Astrocyte (in vitro differentiated cells and primary cell): ENCODE data around the gene KLHL11. TPM values are rescaled to one million over a fixed set of nuclear protein-coding genes. Genes with fewer than 3 reads are reported as not detected.

Experiments
- DNase-seq: peaks from one replicate; pipeline ENCODE4 v3.0.0-alpha.2; 2010; ENCODE audit warnings: low read depth
- FAIRE-seq: peaks from 2 replicates; lab custom pipeline; 2011; peaks lifted over from hg19 to GRCh38; lab: Jason Lieb, UNC
- H2AFZ ChIP-seq: 2 replicates; pipeline ENCODE4 v1.6.0; 2012; ENCODE audit warnings: low read depth, low read length, inconsistent platforms
- H3K27ac ChIP-seq: 2 replicates; pipeline ENCODE4 v1.5.1; 2011; ENCODE audit warnings: low read depth, low read length, inconsistent platforms
- H3K27me3 ChIP-seq: 2 replicates; pipeline ENCODE4 v1.6.0; 2011; ENCODE audit warnings: low read length, inconsistent platforms; ENCODE audit not compliant: insufficient read depth
- H3K36me3 ChIP-seq: 2 replicates; pipeline ENCODE4 v1.5.1; 2011; ENCODE audit warnings: low read length, inconsistent platforms; ENCODE audit not compliant: insufficient read depth
- H3K4me1 ChIP-seq: 2 replicates; pipeline ENCODE4 v1.5.1; 2011; ENCODE audit warnings: low read length, inconsistent platforms; ENCODE audit not compliant: insufficient read depth
- H3K4me2 ChIP-seq: 2 replicates; pipeline ENCODE4 v1.6.0; 2012; ENCODE audit warnings: low read length, inconsistent platforms
- H3K4me3 ChIP-seq: 2 replicates; pipeline ENCODE4 v1.5.1; 2011; ENCODE audit warnings: low read depth, mild to moderate bottlenecking, low read length, inconsistent platforms; ENCODE audit not compliant: insufficient read depth
- H3K79me2 ChIP-seq: 2 replicates; pipeline ENCODE4 v1.6.0; 2012; ENCODE audit warnings: mild to moderate bottlenecking, low read length, inconsistent platforms; ENCODE audit not compliant: insufficient read depth
- H3K9ac ChIP-seq: 2 replicates; pipeline ENCODE4 v1.6.0; 2012; ENCODE audit warnings: mild to moderate bottlenecking, low read length, inconsistent platforms
- H3K9me3 ChIP-seq: 2 replicates; pipeline ENCODE4 v1.5.1; 2012; ENCODE audit warnings: low read depth, mild to moderate bottlenecking, low read length, inconsistent platforms; ENCODE audit not compliant: insufficient read depth
- H4K20me1 ChIP-seq: 2 replicates; pipeline ENCODE4 v1.6.0; 2012; ENCODE audit warnings: low read length, inconsistent platforms; ENCODE audit not compliant: insufficient read depth
- H3K27ac Mint-ChIP-seq: one replicate; pipeline ENCODE4 v1.8.0; 2021; ENCODE audit warnings: mild to moderate bottlenecking, mixed read lengths; ENCODE audit not compliant: unreplicated experiment
- H3K27me3 Mint-ChIP-seq: one replicate; pipeline ENCODE4 v1.8.0; 2021; ENCODE audit warnings: low read depth, mixed read lengths; ENCODE audit not compliant: unreplicated experiment
- H3K36me3 Mint-ChIP-seq: one replicate; pipeline ENCODE4 v1.8.0; 2021; ENCODE audit warnings: low read depth, mixed read lengths; ENCODE audit not compliant: unreplicated experiment
- H3K4me1 Mint-ChIP-seq: one replicate; pipeline ENCODE4 v1.8.0; 2021; ENCODE audit warnings: low read depth, mixed read lengths; ENCODE audit not compliant: unreplicated experiment
- H3K4me3 Mint-ChIP-seq: one replicate; pipeline ENCODE4 v1.8.0; 2021; ENCODE audit warnings: mild to moderate bottlenecking, moderate library complexity, mixed read lengths; ENCODE audit not compliant: unreplicated experiment
- H3K9me3 Mint-ChIP-seq: one replicate; pipeline ENCODE4 v1.8.0; 2021; ENCODE audit warnings: mild to moderate bottlenecking, mixed read lengths; ENCODE audit not compliant: unreplicated experiment
- EZH2 ChIP-seq: IDR thresholded peaks from 2 replicates; pipeline ENCODE4 v1.6.1; 2012; ENCODE audit warnings: mild to moderate bottlenecking, low read length, inconsistent platforms; ENCODE audit not compliant: insufficient read depth
- total RNA-seq: library from RNA; stranded (reverse); gene quantifications from 2 replicates; pipeline ENCODE4 v1.2.1, GENCODE V29; 2021
- TF ChIP-seq, protein P1 (sequence below): IDR thresholded peaks from 2 replicates; pipeline ENCODE4 v1.5.1; 2011; ENCODE audit warnings: low read depth, mild to moderate bottlenecking, inconsistent platforms, low read length, moderate library complexity; ENCODE audit not compliant: insufficient read depth

KLHL11 gene
- total RNA-seq, 1 donor from 2014 or later: 12.8 TPM

DNA sequence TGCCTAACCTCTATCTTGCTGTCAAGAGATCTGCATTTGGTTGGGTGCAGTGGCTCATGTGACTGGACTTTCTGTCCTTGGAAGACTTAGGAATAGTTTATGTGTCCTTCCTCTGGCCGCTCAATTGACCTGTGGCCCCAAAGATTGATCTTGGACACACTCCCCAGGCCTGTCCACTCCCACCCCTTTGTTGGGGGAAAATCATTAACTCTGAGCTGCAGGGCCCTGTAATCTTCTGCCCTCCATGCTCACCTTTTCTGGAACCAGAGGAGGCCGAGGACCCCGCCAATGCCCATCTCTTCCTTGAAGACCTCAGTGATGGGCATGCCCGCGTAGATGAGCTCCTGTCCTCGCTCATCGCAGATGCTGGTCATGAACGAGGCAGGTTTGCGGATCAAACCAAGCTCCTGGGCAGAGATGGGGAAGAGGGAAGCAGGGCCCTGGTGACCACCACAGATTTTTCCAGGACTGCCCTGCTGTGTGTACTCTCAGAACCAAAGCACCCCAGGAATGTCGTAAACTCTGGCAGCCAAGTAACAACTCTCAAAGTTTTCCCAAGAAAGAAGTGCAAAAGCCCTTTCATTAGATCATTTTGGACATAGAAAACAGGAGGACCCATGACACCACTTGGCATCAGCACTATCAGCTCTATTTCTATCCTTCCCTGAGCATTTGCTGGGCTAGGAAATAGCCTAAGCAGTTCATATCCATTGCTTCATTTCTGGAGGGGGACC is 8.5 kb upstream of the KLHL11 start:
- no peak overlapping the region for H3K27ac Mint-ChIP-seq
- peaks cover 67% of the 10 kb centered on the region for H3K36me3 ChIP-seq
- FAIRE-seq: no peak

GRCh38 chr17:41871789-41872188 is 6.6 kb upstream of the KLHL11 start:
- no peak overlapping the region for H2AFZ ChIP-seq
- Mint-ChIP-seq H3K4me3 (peak overlapping the region; percentile 45), H3K27ac (no peak overlapping the region), H3K4me1 (no peaks in the 10 kb centered on the region), H3K9me3 (no peaks in the 10 kb centered on the region), H3K36me3 (peaks cover 23% of the 10 kb centered on the region), H3K27me3 (no peaks in the 10 kb centered on the region)
- no peak for DNase-seq
- no peak overlapping the region for H3K4me2 ChIP-seq
- no peak overlapping the region for H3K4me3 ChIP-seq
- peaks cover 58% of the 10 kb centered on the region for H4K20me1 ChIP-seq
- no peaks in the 10 kb centered on the region for H3K9me3 ChIP-seq
- H3K27me3 ChIP-seq: no peaks in the 10 kb centered on the region
- TF ChIP-seq, protein P1, sequence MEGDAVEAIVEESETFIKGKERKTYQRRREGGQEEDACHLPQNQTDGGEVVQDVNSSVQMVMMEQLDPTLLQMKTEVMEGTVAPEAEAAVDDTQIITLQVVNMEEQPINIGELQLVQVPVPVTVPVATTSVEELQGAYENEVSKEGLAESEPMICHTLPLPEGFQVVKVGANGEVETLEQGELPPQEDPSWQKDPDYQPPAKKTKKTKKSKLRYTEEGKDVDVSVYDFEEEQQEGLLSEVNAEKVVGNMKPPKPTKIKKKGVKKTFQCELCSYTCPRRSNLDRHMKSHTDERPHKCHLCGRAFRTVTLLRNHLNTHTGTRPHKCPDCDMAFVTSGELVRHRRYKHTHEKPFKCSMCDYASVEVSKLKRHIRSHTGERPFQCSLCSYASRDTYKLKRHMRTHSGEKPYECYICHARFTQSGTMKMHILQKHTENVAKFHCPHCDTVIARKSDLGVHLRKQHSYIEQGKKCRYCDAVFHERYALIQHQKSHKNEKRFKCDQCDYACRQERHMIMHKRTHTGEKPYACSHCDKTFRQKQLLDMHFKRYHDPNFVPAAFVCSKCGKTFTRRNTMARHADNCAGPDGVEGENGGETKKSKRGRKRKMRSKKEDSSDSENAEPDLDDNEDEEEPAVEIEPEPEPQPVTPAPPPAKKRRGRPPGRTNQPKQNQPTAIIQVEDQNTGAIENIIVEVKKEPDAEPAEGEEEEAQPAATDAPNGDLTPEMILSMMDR: no peak
- TF ChIP-seq EZH2: no peak
- no peaks in the 10 kb centered on the region for H3K4me1 ChIP-seq
- H3K36me3 ChIP-seq: peaks cover 65% of the 10 kb centered on the region
- no peak overlapping the region for H3K9ac ChIP-seq
- FAIRE-seq: no peak
- H3K27ac ChIP-seq: no peak overlapping the region
- peaks cover 4% of the 10 kb centered on the region for H3K79me2 ChIP-seq

More for the DNA sequence above, 8.5 kb upstream of the KLHL11 start:
- peaks cover 29% of the 10 kb centered on the region for H3K36me3 Mint-ChIP-seq
- H3K4me3 ChIP-seq: no peak overlapping the region
- no peak overlapping the region for H3K9ac ChIP-seq
- H3K27me3 ChIP-seq: no peaks in the 10 kb centered on the region
- H3K79me2 ChIP-seq: peaks cover 7% of the 10 kb centered on the region
- H3K9me3 Mint-ChIP-seq: no peaks in the 10 kb centered on the region
- H3K27me3 Mint-ChIP-seq: no peaks in the 10 kb centered on the region
- H3K4me2 ChIP-seq: no peak overlapping the region
- H3K4me3 Mint-ChIP-seq: peak overlapping the region; percentile 5
- H2AFZ ChIP-seq: no peak overlapping the region
- DNase-seq: no peak
- H3K27ac ChIP-seq: no peak overlapping the region
- peaks cover 68% of the 10 kb centered on the region for H4K20me1 ChIP-seq
- no peaks in the 10 kb centered on the region for H3K4me1 ChIP-seq
- no peaks in the 10 kb centered on the region for H3K4me1 Mint-ChIP-seq
- TF ChIP-seq, protein P1: no peak
- no peaks in the 10 kb centered on the region for H3K9me3 ChIP-seq

GRCh38 chr17:41870627-41871026 is 5.4 kb upstream of the KLHL11 start:
- no peak for DNase-seq
- Histone ChIP-seq H4K20me1 (peaks cover 58% of the 10 kb centered on the region), H3K4me3 (no peak overlapping the region), H2AFZ (no peak overlapping the region), H3K4me2 (no peak overlapping the region), H3K4me1 (no peaks in the 10 kb centered on the region), H3K79me2 (peaks cover 4% of the 10 kb centered on the region), H3K36me3 (peaks cover 68% of the 10 kb centered on the region), H3K27ac (no peak overlapping the region), H3K9ac (no peak overlapping the region), H3K27me3 (no peaks in the 10 kb centered on the region), H3K9me3 (no peaks in the 10 kb centered on the region)
- FAIRE-seq: no peak
- H3K4me3 Mint-ChIP-seq: peak overlapping the region; percentile 50
- H3K36me3 Mint-ChIP-seq: peaks cover 23% of the 10 kb centered on the region
- H3K27me3 Mint-ChIP-seq: no peaks in the 10 kb centered on the region
- no peaks in the 10 kb centered on the region for H3K4me1 Mint-ChIP-seq
- TF ChIP-seq, protein P1: no peak
- TF ChIP-seq EZH2: no peak
- no peak overlapping the region for H3K27ac Mint-ChIP-seq
- no peaks in the 10 kb centered on the region for H3K9me3 Mint-ChIP-seq
